ENCODE data around the gene PNN. TPM values are rescaled to one million over a fixed set of nuclear protein-coding genes. Genes with fewer than 3 reads are reported as not detected.

PNN gene
- total and polyA plus RNA-seq, 2 of the 4 experiments (the other 2 are of a cell fraction) = 14.9 to 28.8 TPM

DNA sequence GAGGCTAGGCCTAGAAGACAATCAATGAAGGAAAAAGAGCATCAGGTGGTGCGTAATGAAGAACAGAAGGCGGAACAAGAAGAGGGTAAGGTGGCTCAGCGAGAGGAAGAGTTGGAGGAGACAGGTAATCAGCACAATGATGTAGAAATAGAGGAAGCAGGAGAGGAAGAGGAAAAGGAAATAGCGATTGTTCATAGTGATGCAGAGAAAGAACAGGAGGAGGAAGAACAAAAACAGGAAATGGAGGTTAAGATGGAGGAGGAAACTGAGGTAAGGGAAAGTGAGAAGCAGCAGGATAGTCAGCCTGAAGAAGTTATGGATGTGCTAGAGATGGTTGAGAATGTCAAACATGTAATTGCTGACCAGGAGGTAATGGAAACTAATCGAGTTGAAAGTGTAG lies 5.5 kb downstream of the PNN start:
- Histone ChIP-seq H3K56ac (ENCODE audit: extremely low read depth, insufficient read depth, low read length) (no peak overlapping the region), H4K20me1 (ENCODE audit: insufficient read depth, low read length) (peaks cover 29% of the 10 kb centered on the region)

More for the DNA sequence above, 5.5 kb downstream of the PNN start:
- H2BK5ac ChIP-seq (ENCODE audit: low read depth, low read length, poor library complexity, severe bottlenecking) = no peak overlapping the region
- H2BK20ac ChIP-seq (ENCODE audit: low read depth, low read length) = no peak overlapping the region
- H3K18ac ChIP-seq (ENCODE audit: low read depth, low read length) = no peak overlapping the region
- H2BK120ac ChIP-seq (ENCODE audit: low read depth, low read length) = no peak overlapping the region
- H3K36me3 ChIP-seq (ENCODE audit: control insufficient read depth, insufficient read depth, low read length) = peaks cover 48% of the 10 kb centered on the region
- no peak overlapping the region for H2AK5ac ChIP-seq (ENCODE audit: low read depth, low read length)
- H3K27me3 ChIP-seq (ENCODE audit: control insufficient read depth, insufficient read depth, low read length) = no peaks in the 10 kb centered on the region
- no TSS peak for BruUV-seq (replicated peaks)
- no peak overlapping the region for H2AFZ ChIP-seq (replicated peaks; ENCODE audit: low read length, poor library complexity)
- no peak overlapping the region; the same call in 1 of the 2 replicates for H3K23ac ChIP-seq (ENCODE audit: low read depth, low read length)
- no peak overlapping the region for H3K14ac ChIP-seq (replicated peaks; ENCODE audit: low read depth, low read length)
- no peak overlapping the region for H3K4me3 ChIP-seq (ENCODE audit: insufficient read depth, low read depth, low read length)
- H3K27ac ChIP-seq (ENCODE audit: insufficient read depth, low read length) = no peak overlapping the region
- no peak overlapping the region for H4K91ac ChIP-seq (ENCODE audit: insufficient read depth, low read depth, low read length)
- CTCF ChIA-PET = no interaction called here
- H2BK15ac ChIP-seq (ENCODE audit: low read depth, low read length) = no peak overlapping the region
- no peak overlapping the region; the same call in 1 of the 2 replicates for H4K5ac ChIP-seq (ENCODE audit: low read depth, low read length)
- H4K8ac ChIP-seq (ENCODE audit: low read depth in 2 of 2, low read length in 2 of 2) = no peak overlapping the region
- POLR2A ChIA-PET (ENCODE audit: unreplicated experiment) = interaction anchor here (0.7 kb wide), 1 partner anchor 11 kb away, joined by 3 read pairs; the partner anchor contains the start of gene TRAPPC6B
- in situ Hi-C loops (cut with MboI; ENCODE audit: low sequenced_read_pairs) (no loop called here), dilution Hi-C loops (cut with HindIII; ENCODE audit: low sequenced_read_pairs, unreplicated experiment) (no loop called here), intact Hi-C loops (cut with micrococcal nuclease) (no loop called here)
- H2AK9ac ChIP-seq (replicated peaks; ENCODE audit: low read depth, low read length, poor library complexity) = no peak overlapping the region
- 92% methylated on average over 4 of the region's 5 CpGs; no CpG with 5 or more reads in 1 of the 2 experiments for WGBS, 2 experiments (ENCODE audit: extremely low coverage in 2 of 2, insufficient read length in 1 of 2)
- TF ChIP-seq, protein P1, sequence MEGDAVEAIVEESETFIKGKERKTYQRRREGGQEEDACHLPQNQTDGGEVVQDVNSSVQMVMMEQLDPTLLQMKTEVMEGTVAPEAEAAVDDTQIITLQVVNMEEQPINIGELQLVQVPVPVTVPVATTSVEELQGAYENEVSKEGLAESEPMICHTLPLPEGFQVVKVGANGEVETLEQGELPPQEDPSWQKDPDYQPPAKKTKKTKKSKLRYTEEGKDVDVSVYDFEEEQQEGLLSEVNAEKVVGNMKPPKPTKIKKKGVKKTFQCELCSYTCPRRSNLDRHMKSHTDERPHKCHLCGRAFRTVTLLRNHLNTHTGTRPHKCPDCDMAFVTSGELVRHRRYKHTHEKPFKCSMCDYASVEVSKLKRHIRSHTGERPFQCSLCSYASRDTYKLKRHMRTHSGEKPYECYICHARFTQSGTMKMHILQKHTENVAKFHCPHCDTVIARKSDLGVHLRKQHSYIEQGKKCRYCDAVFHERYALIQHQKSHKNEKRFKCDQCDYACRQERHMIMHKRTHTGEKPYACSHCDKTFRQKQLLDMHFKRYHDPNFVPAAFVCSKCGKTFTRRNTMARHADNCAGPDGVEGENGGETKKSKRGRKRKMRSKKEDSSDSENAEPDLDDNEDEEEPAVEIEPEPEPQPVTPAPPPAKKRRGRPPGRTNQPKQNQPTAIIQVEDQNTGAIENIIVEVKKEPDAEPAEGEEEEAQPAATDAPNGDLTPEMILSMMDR (conservative IDR thresholded peaks at IDR 0.05; ENCODE audit: low read depth, low read length) = no peak
- TF ChIP-seq RFX5 (IDR thresholded peaks at IDR 0.05; ENCODE audit: low read depth, low read length) = no peak
- TF ChIP-seq, protein P2, sequence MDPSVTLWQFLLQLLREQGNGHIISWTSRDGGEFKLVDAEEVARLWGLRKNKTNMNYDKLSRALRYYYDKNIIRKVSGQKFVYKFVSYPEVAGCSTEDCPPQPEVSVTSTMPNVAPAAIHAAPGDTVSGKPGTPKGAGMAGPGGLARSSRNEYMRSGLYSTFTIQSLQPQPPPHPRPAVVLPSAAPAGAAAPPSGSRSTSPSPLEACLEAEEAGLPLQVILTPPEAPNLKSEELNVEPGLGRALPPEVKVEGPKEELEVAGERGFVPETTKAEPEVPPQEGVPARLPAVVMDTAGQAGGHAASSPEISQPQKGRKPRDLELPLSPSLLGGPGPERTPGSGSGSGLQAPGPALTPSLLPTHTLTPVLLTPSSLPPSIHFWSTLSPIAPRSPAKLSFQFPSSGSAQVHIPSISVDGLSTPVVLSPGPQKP (IDR thresholded peaks at IDR 0.05; ENCODE audit: borderline replicate concordance, low read depth, low read length) = no peak
- no peak for TF ChIP-seq RCOR1 (IDR thresholded peaks at IDR 0.05; ENCODE audit: insufficient replicate concordance, low read length)
- TF ChIP-seq MXI1 (IDR thresholded peaks at IDR 0.05; ENCODE audit: borderline replicate concordance, low read depth, low read length) = no peak
- TF ChIP-seq SMC3 (IDR thresholded peaks at IDR 0.05; ENCODE audit: low read depth, low read length) = no peak
- TF ChIP-seq CHD1 (IDR thresholded peaks at IDR 0.05; ENCODE audit: low read depth, low read length) = no peak
- TF ChIP-seq NFE2L2 (IDR thresholded peaks at IDR 0.05; ENCODE audit: low read depth, low read length) = no peak
- no peak overlapping the region for H3K9ac ChIP-seq (ENCODE audit: low read depth, low read length)
- no peak overlapping the region for H3K4ac ChIP-seq (ENCODE audit: low read depth, low read length)
- ATAC-seq (ENCODE audit: low read depth) (no peak), DNase-seq (no peak)
- H3K79me1 ChIP-seq (ENCODE audit: low read depth in 1 of 2, low read length in 2 of 2) = peaks cover 25 to 50% of the 10 kb centered on the region in 2 experiments
- H3K9me1 ChIP-seq (ENCODE audit: insufficient read depth, low read length) = 0 out of 2 replicates have a peak, but pooled peaks cover 3% of the 10 kb centered on the region
- no peaks in the 10 kb centered on the region; the same call in 1 of the 2 replicates for H3K4me1 ChIP-seq (ENCODE audit: control insufficient read depth, insufficient read depth, low read length)
- H3K4me2 ChIP-seq (ENCODE audit: low read depth, low read length) = no peak overlapping the region
- H3K9me3 ChIP-seq (ENCODE audit: control insufficient read depth, insufficient read depth, low read length) = no peaks in the 10 kb centered on the region
